Measurements from ENCODE around the gene SDK1. TPM values are rescaled to one million over a fixed set of nuclear protein-coding genes. Genes with fewer than 3 reads are reported as not detected.
A peak's percentile ranks its signal among the peaks of the same experiment; 100 is the strongest.

Gene SDK1
- total and polyA plus RNA-seq, 4 donors = 1.9 to 46.3 (median 12.4) TPM

- ATAC-seq (ENCODE audit: low FRiP score) (no peak), DNase-seq (no peak)
- Histone ChIP-seq H3K4me3 (ENCODE audit: low read length in 2 of 2) (no peak overlapping the region), H3K36me3 (ENCODE audit: control insufficient read depth in 1 of 2, insufficient read depth in 2 of 2, low read length in 1 of 2) (peaks cover 0 to 1% of the 10 kb centered on the region in 2 donors), H3K27ac (ENCODE audit: low read depth in 1 of 2, low read length in 2 of 2) (no peak overlapping the region), H3K9me3 (ENCODE audit: control insufficient read depth, low read length) (no peaks in the 10 kb centered on the region), H3K27me3 (ENCODE audit: control insufficient read depth in 1 of 2, insufficient read depth in 2 of 2, low read length in 1 of 2) (no peaks in the 10 kb centered on the region), H3K4me1 (ENCODE audit: control insufficient read depth in 1 of 2, insufficient read depth in 2 of 2, low read length in 2 of 2) (no peaks in the 10 kb centered on the region)
- 94% methylated on average over 11 of the region's 11 CpGs for WGBS, 2 donors
- intact Hi-C loops (cut with DNase I) = no loop called here
Measured at GRCh38 chr7:3989723-3990122, 688.7 kb downstream of the SDK1 start.

GRCh38 chr7:3991731-3992231 lies 690.7 kb downstream of the SDK1 start:
- peaks cover 0 to 1% of the 10 kb centered on the region in 2 donors for H3K36me3 ChIP-seq (ENCODE audit: control insufficient read depth in 1 of 2, insufficient read depth in 2 of 2, low read length in 1 of 2)
- ATAC-seq (ENCODE audit: low FRiP score) (no peak), DNase-seq (no peak)
- intact Hi-C loops (cut with DNase I) = no loop called here
- no peaks in the 10 kb centered on the region for H3K9me3 ChIP-seq (ENCODE audit: control insufficient read depth, low read length)
- H3K27ac ChIP-seq (ENCODE audit: low read depth in 1 of 2, low read length in 2 of 2) = no peak overlapping the region
- no peak overlapping the region for H3K4me3 ChIP-seq (ENCODE audit: low read length in 2 of 2)
- no peaks in the 10 kb centered on the region for H3K27me3 ChIP-seq (ENCODE audit: control insufficient read depth in 1 of 2, insufficient read depth in 2 of 2, low read length in 1 of 2)
- no peaks in the 10 kb centered on the region for H3K4me1 ChIP-seq (ENCODE audit: control insufficient read depth in 1 of 2, insufficient read depth in 2 of 2, low read length in 2 of 2)
- 92 to 93% methylated on average over 9 of the region's 9 CpGs for WGBS, 2 donors

GRCh38 chr7:3992841-3993240 lies 691.8 kb downstream of the SDK1 start:
- ATAC-seq (ENCODE audit: low FRiP score) (no peak), DNase-seq (no peak)
- 90 to 92% methylated on average over 7 of the region's 7 CpGs for WGBS, 2 donors
- H3K4me3 ChIP-seq (ENCODE audit: low read length in 2 of 2) = no peak overlapping the region
- no peak overlapping the region for H3K27ac ChIP-seq (ENCODE audit: low read depth in 1 of 2, low read length in 2 of 2)
- H3K4me1 ChIP-seq (ENCODE audit: control insufficient read depth in 1 of 2, insufficient read depth in 2 of 2, low read length in 2 of 2) = no peaks in the 10 kb centered on the region
- no peaks in the 10 kb centered on the region for H3K9me3 ChIP-seq (ENCODE audit: control insufficient read depth, low read length)
- H3K36me3 ChIP-seq (ENCODE audit: control insufficient read depth in 1 of 2, insufficient read depth in 2 of 2, low read length in 1 of 2) = peaks cover 0 to 1% of the 10 kb centered on the region in 2 donors
- intact Hi-C loops (cut with DNase I) = no loop called here
- H3K27me3 ChIP-seq (ENCODE audit: control insufficient read depth in 1 of 2, insufficient read depth in 2 of 2, low read length in 1 of 2) = no peaks in the 10 kb centered on the region

GRCh38 chr7:3994764-3995163 lies 693.7 kb downstream of the SDK1 start:
- intact Hi-C loops (cut with DNase I) = no loop called here
- H3K4me1 ChIP-seq (ENCODE audit: control insufficient read depth in 1 of 2, insufficient read depth in 2 of 2, low read length in 2 of 2) = no peaks in the 10 kb centered on the region
- no peaks in the 10 kb centered on the region for H3K36me3 ChIP-seq (ENCODE audit: control insufficient read depth in 1 of 2, insufficient read depth in 2 of 2, low read length in 1 of 2)
- ATAC-seq (ENCODE audit: low FRiP score) (no peak), DNase-seq (peak in 1 of 2 donors; percentile 58)
- no peaks in the 10 kb centered on the region for H3K9me3 ChIP-seq (ENCODE audit: control insufficient read depth, low read length)
- H3K27me3 ChIP-seq (ENCODE audit: control insufficient read depth in 1 of 2, insufficient read depth in 2 of 2, low read length in 1 of 2) = no peaks in the 10 kb centered on the region
- no peak overlapping the region for H3K4me3 ChIP-seq (ENCODE audit: low read length in 2 of 2)
- WGBS, 2 donors = 95 to 98% methylated on average over 5 of the region's 5 CpGs
- H3K27ac ChIP-seq (ENCODE audit: low read depth in 1 of 2, low read length in 2 of 2) = no peak overlapping the region

GRCh38 chr7:3995187-3995586 lies 694.1 kb downstream of the SDK1 start:
- Histone ChIP-seq H3K36me3 (ENCODE audit: control insufficient read depth in 1 of 2, insufficient read depth in 2 of 2, low read length in 1 of 2) (no peaks in the 10 kb centered on the region), H3K4me3 (ENCODE audit: low read length in 2 of 2) (no peak overlapping the region), H3K27ac (ENCODE audit: low read depth in 1 of 2, low read length in 2 of 2) (no peak overlapping the region), H3K4me1 (ENCODE audit: control insufficient read depth in 1 of 2, insufficient read depth in 2 of 2, low read length in 2 of 2) (no peaks in the 10 kb centered on the region), H3K9me3 (ENCODE audit: control insufficient read depth, low read length) (no peaks in the 10 kb centered on the region), H3K27me3 (ENCODE audit: control insufficient read depth in 1 of 2, insufficient read depth in 2 of 2, low read length in 1 of 2) (no peaks in the 10 kb centered on the region)
- no peak for ATAC-seq (ENCODE audit: low FRiP score)
- 71 to 73% methylated on average over 7 of the region's 7 CpGs for WGBS, 2 donors
- peak in 1 of 2 donors; percentile 59 for DNase-seq
- intact Hi-C loops (cut with DNase I) = no loop called here

GRCh38 chr7:3998060-3998459 lies 697.0 kb downstream of the SDK1 start:
- no peak for ATAC-seq (ENCODE audit: low FRiP score)
- intact Hi-C loops (cut with DNase I) = no loop called here
- H3K27me3 ChIP-seq (ENCODE audit: control insufficient read depth in 1 of 2, insufficient read depth in 2 of 2, low read length in 1 of 2) = no peaks in the 10 kb centered on the region
- H3K9me3 ChIP-seq (ENCODE audit: control insufficient read depth, low read length) = no peaks in the 10 kb centered on the region
- H3K27ac ChIP-seq (ENCODE audit: low read depth in 1 of 2, low read length in 2 of 2) = no peak overlapping the region
- WGBS, 2 donors = 85 to 86% methylated on average over 11 of the region's 11 CpGs
- no peak for DNase-seq
- H3K4me3 ChIP-seq (ENCODE audit: low read length in 2 of 2) = no peak overlapping the region
- no peaks in the 10 kb centered on the region for H3K36me3 ChIP-seq (ENCODE audit: control insufficient read depth in 1 of 2, insufficient read depth in 2 of 2, low read length in 1 of 2)
- H3K4me1 ChIP-seq (ENCODE audit: control insufficient read depth in 1 of 2, insufficient read depth in 2 of 2, low read length in 2 of 2) = no peaks in the 10 kb centered on the region

GRCh38 chr7:4000139-4000538 lies 699.1 kb downstream of the SDK1 start:
- Histone ChIP-seq H3K4me1 (ENCODE audit: control insufficient read depth in 1 of 2, insufficient read depth in 2 of 2, low read length in 2 of 2) (no peaks in the 10 kb centered on the region), H3K9me3 (ENCODE audit: control insufficient read depth, low read length) (no peaks in the 10 kb centered on the region), H3K36me3 (ENCODE audit: control insufficient read depth in 1 of 2, insufficient read depth in 2 of 2, low read length in 1 of 2) (no peaks in the 10 kb centered on the region), H3K27ac (ENCODE audit: low read depth in 1 of 2, low read length in 2 of 2) (no peak overlapping the region), H3K27me3 (ENCODE audit: control insufficient read depth in 1 of 2, insufficient read depth in 2 of 2, low read length in 1 of 2) (no peaks in the 10 kb centered on the region), H3K4me3 (ENCODE audit: low read length in 2 of 2) (no peak overlapping the region)
- intact Hi-C loops (cut with DNase I) = no loop called here
- DNase-seq (no peak), ATAC-seq (ENCODE audit: low FRiP score) (no peak)
- 76 to 80% methylated on average over 8 of the region's 8 CpGs for WGBS, 2 donors

- WGBS, 2 donors = 95% methylated on average over 8 of the region's 8 CpGs
- intact Hi-C loops (cut with DNase I) = no loop called here
- no peak for ATAC-seq (ENCODE audit: low FRiP score)
Measured at GRCh38 chr7:4000934-4001333, 699.9 kb downstream of the SDK1 start.

GRCh38 chr7:4001742-4002141 lies 700.7 kb downstream of the SDK1 start:
- no peak overlapping the region for H3K4me3 ChIP-seq (ENCODE audit: low read length in 2 of 2)
- H3K27me3 ChIP-seq (ENCODE audit: control insufficient read depth in 1 of 2, insufficient read depth in 2 of 2, low read length in 1 of 2) = no peaks in the 10 kb centered on the region
- intact Hi-C loops (cut with DNase I) = no loop called here
- 82 to 88% methylated on average over 4 of the region's 4 CpGs for WGBS, 2 donors
- no peaks in the 10 kb centered on the region for H3K36me3 ChIP-seq (ENCODE audit: control insufficient read depth in 1 of 2, insufficient read depth in 2 of 2, low read length in 1 of 2)
- no peaks in the 10 kb centered on the region for H3K4me1 ChIP-seq (ENCODE audit: control insufficient read depth in 1 of 2, insufficient read depth in 2 of 2, low read length in 2 of 2)
- no peaks in the 10 kb centered on the region for H3K9me3 ChIP-seq (ENCODE audit: control insufficient read depth, low read length)
- ATAC-seq (ENCODE audit: low FRiP score) = no peak
- no peak for DNase-seq
- H3K27ac ChIP-seq (ENCODE audit: low read depth in 1 of 2, low read length in 2 of 2) = no peak overlapping the region

More at GRCh38 chr7:4000934-4001333, 699.9 kb downstream of the SDK1 start:
- Histone ChIP-seq H3K27me3 (ENCODE audit: control insufficient read depth in 1 of 2, insufficient read depth in 2 of 2, low read length in 1 of 2) (no peaks in the 10 kb centered on the region), H3K36me3 (ENCODE audit: control insufficient read depth in 1 of 2, insufficient read depth in 2 of 2, low read length in 1 of 2) (no peaks in the 10 kb centered on the region), H3K4me3 (ENCODE audit: low read length in 2 of 2) (no peak overlapping the region), H3K4me1 (ENCODE audit: control insufficient read depth in 1 of 2, insufficient read depth in 2 of 2, low read length in 2 of 2) (no peaks in the 10 kb centered on the region), H3K9me3 (ENCODE audit: control insufficient read depth, low read length) (no peaks in the 10 kb centered on the region), H3K27ac (ENCODE audit: low read depth in 1 of 2, low read length in 2 of 2) (no peak overlapping the region)
- no peak for DNase-seq
